HG03342 (cell line): ENCODE data around the gene P2RY14.

ENCODE experiments used
- ATAC-seq: cut with Tn5 transposase; IDR thresholded peaks from one replicate; pipeline ENCODE4 v1.9.1; 2021; ENCODE audit warnings: mild to moderate bottlenecking, moderate library complexity; ENCODE audit not compliant: unreplicated experiment

The P2RY14 gene

GRCh38 chr3:151278230-151278629 is at the start of gene P2RY14:
Gene P2RY14 (minus strand): TSS chr3:151278542. CDS start chr3:151214316, 64,226 bp downstream.
- no peak for ATAC-seq

GRCh38 chr3:151327571-151328198 is 49.3 kb upstream of the P2RY14 start:
- no peak for ATAC-seq

- ATAC-seq = no peak
Observed at GRCh38 chr3:151322511-151322910, 44.2 kb upstream of the P2RY14 start.

- ATAC-seq = no peak
Observed at GRCh38 chr3:151321526-151321925, 43.2 kb upstream of the P2RY14 start.

GRCh38 chr3:151320131-151320530 is 41.8 kb upstream of the P2RY14 start:
- ATAC-seq = no peak

- no peak for ATAC-seq
Observed at GRCh38 chr3:151319628-151320027, 41.3 kb upstream of the P2RY14 start.

GRCh38 chr3:151318991-151319390 is 40.6 kb upstream of the P2RY14 start:
- ATAC-seq = no peak

GRCh38 chr3:151318313-151318712 is 40.0 kb upstream of the P2RY14 start:
- no peak for ATAC-seq

GRCh38 chr3:151316267-151316991 is 38.1 kb upstream of the P2RY14 start, which contains the start of gene GPR87:
Gene GPR87 (minus strand): TSS chr3:151316820. CDS start chr3:151300100, 16,720 bp downstream.
- no peak for ATAC-seq

- no peak for ATAC-seq
Observed at GRCh38 chr3:151315846-151316245, 37.5 kb upstream of the P2RY14 start.

- ATAC-seq = no peak
Observed at GRCh38 chr3:151315136-151315535, 36.8 kb upstream of the P2RY14 start.

- no peak for ATAC-seq
Observed at GRCh38 chr3:151314593-151314992, 36.3 kb upstream of the P2RY14 start.

GRCh38 chr3:151314137-151314536 is 35.8 kb upstream of the P2RY14 start:
- ATAC-seq = no peak

- ATAC-seq = no peak
Observed at GRCh38 chr3:151312972-151313371, 34.6 kb upstream of the P2RY14 start.

GRCh38 chr3:151309566-151309965 is 31.2 kb upstream of the P2RY14 start:
- ATAC-seq = no peak

GRCh38 chr3:151307583-151308488 is 29.5 kb upstream of the P2RY14 start:
- no peak for ATAC-seq

GRCh38 chr3:151307131-151307530 is 28.8 kb upstream of the P2RY14 start:
- no peak for ATAC-seq

- ATAC-seq = no peak
Observed at GRCh38 chr3:151306168-151306810, 27.9 kb upstream of the P2RY14 start.

GRCh38 chr3:151305775-151306151 is 27.4 kb upstream of the P2RY14 start:
- ATAC-seq = no peak

GRCh38 chr3:151305060-151305774 is 26.9 kb upstream of the P2RY14 start:
- ATAC-seq = no peak
